ENCODE data around the gene ZNF439.

- TF ChIP-seq CTCF (IDR thresholded peaks at IDR 0.05 in 4 of 5, conservative IDR thresholded peaks at IDR 0.05 in 1 of 5) (no peak), POLR2A (IDR thresholded peaks at IDR 0.05) (no peak)
Observed at GRCh38 chr19:11887234-11887610, 38.7 kb downstream of the ZNF439 start.
